H7 (cell line): ENCODE data around the gene YPEL4. TPM values are rescaled to one million over a fixed set of nuclear protein-coding genes. Genes with fewer than 3 reads are reported as not detected.
A peak's percentile ranks its signal among the peaks of the same experiment; 100 is the strongest.
"Not testable (repeated sequence)": the region's sequence is repeated elsewhere in the genome, so short reads cannot be mapped to it uniquely, and the experiment has no call there.

Source experiments
- DNase-seq: peaks from one replicate; pipeline ENCODE4 v3.0.0; 2012
- H3K27me3 ChIP-seq: 2 replicates; pipeline ENCODE4 v1.6.0; 2011; ENCODE audit warnings: mild to moderate bottlenecking, low read length; ENCODE audit not compliant: control insufficient read depth, insufficient read depth
- H3K36me3 ChIP-seq: replicated peaks from 2 replicates; pipeline ENCODE4 v1.5.1; 2011; ENCODE audit warnings: low read length; ENCODE audit not compliant: control insufficient read depth, insufficient read depth
- H3K4me3 ChIP-seq: 2 replicates; pipeline ENCODE4 v1.5.1; 2011; ENCODE audit warnings: low read depth, mild to moderate bottlenecking, control low read depth, low read length, moderate library complexity; ENCODE audit not compliant: insufficient read depth
- total RNA-seq: library from RNA; depleted of rRNA; stranded (reverse); fragments of >200 nt; shearing (Covaris generic); gene quantifications from 2 replicates; pipeline ENCODE4 v1.2.3, GENCODE V29; 2014

The YPEL4 gene
- total RNA-seq, 1 experiment from 2014 or later, result not detected

- DNase-seq, result no peak
- Histone ChIP-seq H3K36me3 (peaks cover 13% of the 10 kb centered on the region), H3K4me3 (peak overlapping the region; percentile 55), H3K27me3 (peaks cover 2% of the 10 kb centered on the region; the same call in 1 of the 2 replicates)
Measured at GRCh38 chr11:57658023-57658361, 8.3 kb upstream of the YPEL4 start.

GRCh38 chr11:57657194-57658022 is 7.7 kb upstream of the YPEL4 start, which contains the start of gene CLP1:
CLP1 (plus strand) TSS chr11:57657762; CDS start chr11:57659477, 1,715 bp downstream.
- peak; percentile 97 for DNase-seq
- peaks cover 13% of the 10 kb centered on the region for H3K36me3 ChIP-seq
- H3K27me3 ChIP-seq, result peaks cover 2% of the 10 kb centered on the region; the same call in 1 of the 2 replicates
- peak within 1 kb of the TSS; percentile 55 for H3K4me3 ChIP-seq

- DNase-seq, result no peak
- H3K27me3 ChIP-seq, result peaks cover 2% of the 10 kb centered on the region; the same call in 1 of the 2 replicates
- H3K4me3 ChIP-seq, result peak overlapping the region; percentile 42
- peaks cover 13% of the 10 kb centered on the region for H3K36me3 ChIP-seq
Measured at GRCh38 chr11:57656885-57657193, 7.1 kb upstream of the YPEL4 start.

GRCh38 chr11:57653163-57653562 is 3.5 kb upstream of the YPEL4 start:
- Histone ChIP-seq H3K27me3 (peaks cover 6% of the 10 kb centered on the region), H3K4me3 (no peak overlapping the region), H3K36me3 (no peaks in the 10 kb centered on the region)
- DNase-seq, result no peak

- no peak for DNase-seq
- no peaks in the 10 kb centered on the region for H3K36me3 ChIP-seq
- peaks cover 6% of the 10 kb centered on the region for H3K27me3 ChIP-seq
- no peak overlapping the region for H3K4me3 ChIP-seq
Measured at GRCh38 chr11:57652662-57653061, 3.0 kb upstream of the YPEL4 start.

- DNase-seq, H3K4me3 ChIP-seq, H3K36me3 ChIP-seq, H3K27me3 ChIP-seq: not testable (repeated sequence)
Measured at GRCh38 chr11:57652230-57652629, 2.5 kb upstream of the YPEL4 start.

- Histone ChIP-seq H3K4me3 (no peak overlapping the region), H3K36me3 (no peaks in the 10 kb centered on the region), H3K27me3 (peaks cover 6% of the 10 kb centered on the region)
- no peak for DNase-seq
Measured at GRCh38 chr11:57651408-57651807, 1.7 kb upstream of the YPEL4 start.

GRCh38 chr11:57650739-57651090 is 1.0 kb upstream of the YPEL4 start:
- Histone ChIP-seq H3K36me3 (peaks cover 2% of the 10 kb centered on the region; the same call in 1 of the 2 replicates), H3K4me3 (no peak overlapping the region), H3K27me3 (peaks cover 6% of the 10 kb centered on the region)
- DNase-seq, result no peak

GRCh38 chr11:57648801-57649735 is 644 bp downstream of the YPEL4 start:
- H3K36me3 ChIP-seq, result peaks cover 3% of the 10 kb centered on the region; the same call in 1 of the 2 replicates
- peaks cover 4% of the 10 kb centered on the region; the same call in 1 of the 2 replicates for H3K27me3 ChIP-seq
- DNase-seq, result peak; percentile 82
- H3K4me3 ChIP-seq, result peak overlapping the region; percentile 54

- peak overlapping the region; percentile 54 for H3K4me3 ChIP-seq
Measured at GRCh38 chr11:57647960-57648800, 1.5 kb downstream of the YPEL4 start.

GRCh38 chr11:57647372-57647771 is 2.3 kb downstream of the YPEL4 start:
- H3K4me3 ChIP-seq, result peak overlapping the region; percentile 19; the same call in 1 of the 2 replicates
- peak; percentile 66 for DNase-seq

More at GRCh38 chr11:57647960-57648800, 1.5 kb downstream of the YPEL4 start:
- peak; percentile 40 for DNase-seq
- peaks cover 8% of the 10 kb centered on the region for H3K36me3 ChIP-seq
- peaks cover 4% of the 10 kb centered on the region; the same call in 1 of the 2 replicates for H3K27me3 ChIP-seq

GRCh38 chr11:57646799-57647303 is 2.9 kb downstream of the YPEL4 start:
- H3K4me3 ChIP-seq, result no peak overlapping the region
- peaks cover 4% of the 10 kb centered on the region; the same call in 1 of the 2 replicates for H3K27me3 ChIP-seq
- DNase-seq, result peak; percentile 71
- peaks cover 9% of the 10 kb centered on the region for H3K36me3 ChIP-seq

More at GRCh38 chr11:57647372-57647771, 2.3 kb downstream of the YPEL4 start:
- peaks cover 8% of the 10 kb centered on the region for H3K36me3 ChIP-seq
- H3K27me3 ChIP-seq, result peaks cover 4% of the 10 kb centered on the region; the same call in 1 of the 2 replicates

- DNase-seq, result peak; percentile 46
- no peak overlapping the region for H3K4me3 ChIP-seq
- H3K36me3 ChIP-seq, result peaks cover 15% of the 10 kb centered on the region
- peaks cover 4% of the 10 kb centered on the region; the same call in 1 of the 2 replicates for H3K27me3 ChIP-seq
Measured at GRCh38 chr11:57646194-57646798, 3.4 kb downstream of the YPEL4 start.
